RWPE1 (cell line): ENCODE data around the gene AUTS2.

ENCODE experiments used
- CTCF ChIA-PET: fragments of 350-600 bp; sonication (Branson Sonifier 250); formaldehyde crosslinking; extraction: SDS; loops from one replicate; lab custom pipeline; 2021; lab: Yijun Ruan, JAX
- POLR2A ChIA-PET: fragments of 400-600 bp; formaldehyde crosslinking; extraction: SDS; loops from one replicate; lab custom pipeline; 2020; ENCODE audit warnings: antibody characterized with exemption; ENCODE audit not compliant: low non-redundant PET; lab: Yijun Ruan, JAX
- DNase-seq: peaks from one replicate; pipeline ENCODE4 v3.0.0; 2012; ENCODE audit warnings: low spot score
- H3K27ac ChIP-seq: fragments of 450-650 bp; 2 replicates; pipeline ENCODE4 v1.5.1; 2017
- TF ChIP-seq, protein P1 (sequence below): fragments of 450-650 bp; conservative IDR thresholded peaks from 2 replicates; pipeline ENCODE4 v1.5.1; 2017; ENCODE audit warnings: low read depth, mild to moderate bottlenecking

AUTS2 gene

DNA sequence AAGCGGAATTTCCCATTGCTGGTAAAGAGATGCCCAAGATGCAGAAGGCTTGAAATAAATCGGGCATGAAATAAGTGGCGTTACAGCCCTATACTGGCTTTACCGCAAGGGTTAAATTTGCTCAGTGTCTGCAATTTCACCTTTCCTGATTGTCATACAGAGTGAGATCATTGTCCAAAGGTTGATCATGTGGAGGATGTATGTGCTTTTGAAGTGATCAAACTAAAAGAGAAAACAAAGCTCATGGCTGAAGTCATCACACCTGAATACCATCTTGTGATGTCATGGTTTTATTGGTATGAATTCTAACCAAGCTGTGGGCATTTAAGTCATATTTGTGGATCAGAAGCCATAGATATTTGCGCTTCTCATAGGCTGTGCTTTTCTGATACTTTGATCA is 635.5 kb downstream of the AUTS2 start:
- CTCF ChIA-PET, result no interaction called here
- no peak for DNase-seq
- POLR2A ChIA-PET, result no interaction called here
- H3K27ac ChIP-seq, result no peak overlapping the region
- TF ChIP-seq, protein P1, sequence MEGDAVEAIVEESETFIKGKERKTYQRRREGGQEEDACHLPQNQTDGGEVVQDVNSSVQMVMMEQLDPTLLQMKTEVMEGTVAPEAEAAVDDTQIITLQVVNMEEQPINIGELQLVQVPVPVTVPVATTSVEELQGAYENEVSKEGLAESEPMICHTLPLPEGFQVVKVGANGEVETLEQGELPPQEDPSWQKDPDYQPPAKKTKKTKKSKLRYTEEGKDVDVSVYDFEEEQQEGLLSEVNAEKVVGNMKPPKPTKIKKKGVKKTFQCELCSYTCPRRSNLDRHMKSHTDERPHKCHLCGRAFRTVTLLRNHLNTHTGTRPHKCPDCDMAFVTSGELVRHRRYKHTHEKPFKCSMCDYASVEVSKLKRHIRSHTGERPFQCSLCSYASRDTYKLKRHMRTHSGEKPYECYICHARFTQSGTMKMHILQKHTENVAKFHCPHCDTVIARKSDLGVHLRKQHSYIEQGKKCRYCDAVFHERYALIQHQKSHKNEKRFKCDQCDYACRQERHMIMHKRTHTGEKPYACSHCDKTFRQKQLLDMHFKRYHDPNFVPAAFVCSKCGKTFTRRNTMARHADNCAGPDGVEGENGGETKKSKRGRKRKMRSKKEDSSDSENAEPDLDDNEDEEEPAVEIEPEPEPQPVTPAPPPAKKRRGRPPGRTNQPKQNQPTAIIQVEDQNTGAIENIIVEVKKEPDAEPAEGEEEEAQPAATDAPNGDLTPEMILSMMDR, result no peak

DNA sequence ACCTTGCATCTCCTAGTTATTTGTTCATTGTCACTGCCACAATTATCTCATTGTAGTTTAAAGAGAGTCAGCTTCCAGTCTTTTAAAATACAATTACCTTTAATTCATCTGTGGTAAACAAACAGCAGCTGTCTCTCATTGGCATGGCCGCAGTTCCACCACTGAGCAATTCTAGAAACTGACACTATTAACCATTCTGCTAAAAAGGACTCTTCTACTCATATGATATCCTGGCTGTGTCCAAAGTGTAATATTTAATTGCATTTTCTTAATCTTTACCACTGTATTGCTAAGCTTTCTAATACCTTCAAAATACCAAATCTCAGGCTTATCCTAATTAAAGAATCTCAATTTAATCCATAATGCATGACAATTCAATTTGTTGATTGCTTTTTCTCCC is 639.0 kb downstream of the AUTS2 start:
- ChIA-PET POLR2A (no interaction called here), CTCF (no interaction called here)
- TF ChIP-seq, protein P1, result no peak
- no peak for DNase-seq
- no peak overlapping the region for H3K27ac ChIP-seq

DNA sequence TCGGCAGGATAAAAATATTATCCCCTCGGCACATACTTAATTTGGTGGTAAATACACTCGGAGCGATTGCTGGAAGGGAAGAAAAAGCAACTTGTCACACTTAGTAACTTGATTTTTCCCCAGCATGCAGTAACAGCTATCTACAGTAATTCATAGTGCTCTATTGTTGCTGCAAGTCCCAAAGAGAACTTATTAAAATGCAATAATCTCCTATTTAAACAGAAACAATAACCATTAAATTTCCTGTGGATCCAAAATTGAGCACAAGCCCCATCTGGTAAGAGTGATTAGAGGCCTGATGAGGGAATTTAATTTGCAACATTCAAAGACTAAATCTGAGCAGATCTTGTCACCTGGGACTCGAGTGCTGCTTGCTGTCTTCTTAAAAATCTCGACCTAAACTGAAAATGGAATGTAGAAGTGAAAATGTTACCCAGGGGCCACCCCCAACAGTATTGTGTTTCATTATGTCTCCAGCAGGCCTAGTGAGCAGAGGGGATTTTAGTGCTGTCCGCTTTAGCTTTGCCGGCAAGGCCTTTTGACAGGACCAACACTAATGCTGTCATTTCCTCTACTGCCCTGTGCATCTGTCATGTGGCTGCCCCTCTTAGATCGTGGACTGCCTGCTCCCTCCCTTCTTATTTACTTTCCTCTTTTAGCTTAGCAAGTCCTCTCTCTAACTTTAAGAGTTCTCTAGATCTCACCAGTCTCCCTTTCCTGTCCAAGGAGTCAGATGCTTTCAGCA is 639.7 kb downstream of the AUTS2 start:
- ChIA-PET POLR2A (no interaction called here), CTCF (no interaction called here)
- DNase-seq, result no peak
- no peak overlapping the region for H3K27ac ChIP-seq
- TF ChIP-seq, protein P1, result no peak

DNA sequence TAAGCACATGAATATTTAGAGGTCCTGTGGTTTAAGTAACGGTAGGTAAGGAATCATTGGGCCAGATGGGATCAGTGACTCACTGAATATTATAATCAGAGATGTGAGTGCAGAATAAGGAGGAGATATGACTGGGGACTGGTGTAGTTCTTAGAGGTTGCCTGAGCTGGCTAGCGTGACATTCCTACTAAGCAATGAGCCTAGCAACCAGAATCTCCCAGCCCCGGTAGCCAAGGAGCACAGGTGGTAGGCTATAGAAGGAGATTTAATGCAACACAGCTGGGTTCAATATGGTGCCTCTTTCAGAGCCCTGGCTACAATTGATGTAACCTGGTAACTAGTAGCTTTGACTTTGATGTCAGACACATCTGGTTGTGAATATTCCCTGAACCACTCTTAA is 641.6 kb downstream of the AUTS2 start:
- POLR2A ChIA-PET, result no interaction called here

DNA sequence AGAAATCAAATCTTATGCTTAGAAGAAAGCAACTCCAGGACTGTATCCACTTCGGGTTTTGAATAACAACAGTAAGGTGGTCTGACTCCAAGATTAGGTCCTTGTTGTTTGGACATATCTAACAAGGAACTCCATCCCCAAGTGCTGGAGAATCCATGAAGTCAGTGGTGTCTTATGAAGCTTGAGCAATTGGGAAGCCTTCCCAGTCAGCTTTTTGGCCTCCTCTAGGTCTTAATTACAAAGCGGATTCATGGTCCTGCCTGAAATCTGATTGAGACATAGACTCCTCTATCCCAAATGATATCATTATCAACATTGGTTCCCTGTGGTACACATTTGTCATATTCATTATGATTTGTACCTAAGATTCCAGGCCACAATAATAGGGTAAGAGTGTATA is 642.6 kb downstream of the AUTS2 start:
- DNase-seq, result no peak
- ChIA-PET POLR2A (no interaction called here), CTCF (no interaction called here)
- H3K27ac ChIP-seq, result no peak overlapping the region
- TF ChIP-seq, protein P1, result no peak

More for the DNA sequence above, 641.6 kb downstream of the AUTS2 start:
- TF ChIP-seq, protein P1, result no peak
- no peak for DNase-seq
- no peak overlapping the region for H3K27ac ChIP-seq
- CTCF ChIA-PET, result no interaction called here

DNA sequence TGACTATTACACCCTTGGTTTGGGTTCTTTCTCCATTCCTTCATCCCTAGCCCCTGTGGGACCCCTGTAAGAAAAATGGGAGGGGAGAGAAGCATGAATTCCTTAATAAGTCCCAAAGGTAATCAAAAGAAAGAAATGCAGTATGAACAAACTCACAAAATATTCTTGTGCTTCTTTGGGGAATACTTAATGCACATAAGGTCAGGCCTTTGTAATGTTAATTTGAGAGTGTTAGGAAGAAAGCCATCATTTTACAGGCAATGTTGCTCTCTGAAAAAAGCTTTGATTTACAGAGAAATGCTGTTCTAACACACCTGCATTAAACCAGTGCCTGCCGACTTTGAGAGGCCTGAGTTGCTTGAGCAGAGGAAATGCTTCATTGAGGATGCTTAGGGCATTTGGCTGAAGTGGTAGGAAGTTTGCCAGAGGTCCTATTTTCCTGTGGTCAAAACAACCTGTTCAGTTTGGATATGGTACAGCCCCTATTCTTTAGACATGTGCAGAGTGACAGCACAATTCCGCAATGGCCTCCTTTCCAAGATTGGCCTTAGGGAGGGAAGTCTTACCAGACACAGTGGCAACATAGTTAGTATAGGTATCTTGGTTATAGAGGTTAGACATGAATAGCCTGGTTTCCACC is 643.4 kb downstream of the AUTS2 start:
- DNase-seq, result no peak
- ChIA-PET CTCF (no interaction called here), POLR2A (no interaction called here)
- H3K27ac ChIP-seq, result no peak overlapping the region
- TF ChIP-seq, protein P1, result no peak
